Central memory CD4-positive, alpha-beta T cell (primary cell): Measurements from ENCODE around the gene STAP1.
"Not testable (repeated sequence)": the region's sequence is repeated elsewhere in the genome, so short reads cannot be mapped to it uniquely, and the experiment has no call there.

ENCODE experiments used
- DNase-seq: peaks from one replicate; pipeline ENCODE4 v3.0.0; 2022

STAP1 gene

DNA sequence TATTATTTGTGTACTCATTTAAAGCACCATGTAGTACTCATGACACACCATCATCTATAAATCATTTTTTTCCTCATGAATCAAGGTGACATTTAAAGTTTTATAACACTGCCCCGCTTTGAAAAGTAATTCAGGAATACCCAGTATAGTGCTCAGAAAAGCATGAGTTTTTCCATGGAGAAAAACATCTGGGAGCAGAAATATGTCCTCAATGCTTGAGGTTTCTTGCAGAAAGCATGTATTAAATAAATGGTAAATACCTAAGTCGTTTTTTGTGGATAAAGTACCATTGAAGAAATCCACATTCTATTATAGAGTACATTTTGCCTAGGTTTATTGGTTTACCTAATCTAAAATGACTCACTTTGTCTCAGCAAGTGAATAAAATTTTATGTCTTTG lies 76.2 kb downstream of the STAP1 start:
- DNase-seq = no peak

DNA sequence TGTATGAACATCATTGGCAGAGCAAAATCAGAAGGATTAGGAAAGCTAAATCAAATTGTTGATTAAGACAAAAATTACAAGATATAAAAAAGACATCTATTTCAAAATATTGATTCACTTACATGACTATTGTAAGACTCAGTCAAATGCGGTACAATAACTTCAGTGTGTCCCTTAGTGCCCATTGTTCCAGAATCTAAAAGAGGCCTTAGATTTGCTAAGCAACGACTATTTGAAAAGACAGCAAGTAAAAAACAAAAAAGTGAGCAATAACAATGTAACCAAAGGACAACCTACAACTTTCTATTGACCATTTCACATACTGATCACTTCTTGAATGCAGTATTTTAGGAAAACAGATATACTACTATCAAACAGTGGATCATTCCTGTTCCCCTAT lies 76.8 kb downstream of the STAP1 start:
- no peak for DNase-seq

DNA sequence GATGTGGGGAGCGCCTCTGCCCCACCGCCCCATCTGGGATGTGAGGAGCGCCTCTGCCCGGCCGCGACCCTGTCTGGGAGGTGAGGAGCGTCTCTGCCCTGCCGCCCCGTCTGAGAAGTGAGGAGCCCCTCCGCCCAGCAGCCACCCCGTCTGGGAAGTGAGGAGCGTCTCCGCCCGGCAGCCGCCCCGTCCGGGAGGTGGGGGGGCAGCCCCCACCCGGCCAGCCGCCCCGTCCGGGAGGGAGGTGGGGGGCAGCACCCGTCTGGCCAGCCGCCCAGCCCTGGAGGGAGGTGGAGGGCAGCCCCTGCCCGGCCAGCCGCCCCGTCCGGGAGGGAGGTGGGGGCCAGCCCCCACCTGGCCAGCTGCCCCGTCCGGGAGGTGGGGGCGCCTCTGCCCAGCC lies 78.5 kb downstream of the STAP1 start:
- not testable (repeated sequence) for DNase-seq

DNA sequence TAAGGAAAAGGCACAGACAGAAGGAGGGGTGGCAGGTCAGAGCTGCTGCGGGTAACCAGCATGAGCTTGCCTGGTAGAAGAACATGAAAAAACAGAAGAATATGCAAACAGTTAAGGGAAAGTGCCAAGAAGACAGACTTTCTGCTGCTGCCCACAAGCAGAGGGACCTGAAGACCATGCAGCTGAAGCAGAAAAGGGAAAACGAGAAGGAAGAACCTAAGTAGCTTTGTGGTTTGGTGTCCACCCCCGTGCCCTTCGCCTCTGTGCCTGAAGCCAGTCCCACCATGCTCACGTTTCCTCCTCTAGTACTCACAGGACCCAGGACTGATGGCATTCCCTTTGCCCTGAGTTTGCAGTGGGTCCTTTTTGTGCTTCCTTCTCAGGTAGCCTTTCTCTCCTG lies 79.6 kb downstream of the STAP1 start:
- no peak for DNase-seq

DNA sequence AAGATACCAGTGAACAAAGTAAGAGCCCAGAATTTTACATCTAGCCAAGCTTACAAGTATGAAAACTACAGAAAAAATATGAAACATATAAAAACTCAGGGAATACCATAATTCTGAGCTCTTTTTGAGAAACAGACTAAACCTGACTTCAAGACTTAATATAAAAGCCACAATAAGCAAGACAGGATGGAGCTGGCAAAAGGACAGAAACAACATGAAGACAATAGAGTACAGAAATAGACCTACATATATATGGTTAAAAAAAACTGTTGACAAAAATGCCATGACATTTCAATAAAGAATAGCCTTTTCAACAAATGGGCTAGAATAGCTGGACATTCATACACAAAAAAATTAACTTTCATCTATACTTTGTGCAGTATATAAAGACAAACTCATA lies 93.0 kb downstream of the STAP1 start:
- no peak for DNase-seq
